Measurements from ENCODE around the gene CEMIP2.

The CEMIP2 gene

GRCh38 chr9:71646131-71646530, 122.2 kb downstream of the CEMIP2 start:
- Histone ChIP-seq H3K9me3 (ENCODE audit: control insufficient read depth in 2 of 2, low read length in 2 of 2) (no peaks in the 10 kb centered on the region), H3K4me1 (ENCODE audit: control insufficient read depth, insufficient read depth, low read length) (no peaks in the 10 kb centered on the region), H3K27me3 (ENCODE audit: control insufficient read depth in 1 of 2, insufficient read depth in 2 of 2, low read length in 2 of 2) (no peaks in the 10 kb centered on the region), H3K36me3 (ENCODE audit: control insufficient read depth in 2 of 2, insufficient read depth in 2 of 2, low read length in 2 of 2) (no peaks in the 10 kb centered on the region), H3K27ac (ENCODE audit: low read length) (no peak overlapping the region), H3K9ac (ENCODE audit: low read length in 2 of 2) (no peak overlapping the region), H3K4me3 (ENCODE audit: low read length in 2 of 2) (no peak overlapping the region)

GRCh38 chr9:71644819-71645362, 123.4 kb downstream of the CEMIP2 start:
- no peaks in the 10 kb centered on the region for H3K9me3 ChIP-seq (ENCODE audit: control insufficient read depth in 2 of 2, low read length in 2 of 2)
- no peaks in the 10 kb centered on the region for H3K36me3 ChIP-seq (ENCODE audit: control insufficient read depth in 2 of 2, insufficient read depth in 2 of 2, low read length in 2 of 2)
- H3K27me3 ChIP-seq (ENCODE audit: control insufficient read depth in 1 of 2, insufficient read depth in 2 of 2, low read length in 2 of 2): no peaks in the 10 kb centered on the region
- no peak overlapping the region for H3K9ac ChIP-seq (ENCODE audit: low read length in 2 of 2)
- no peak overlapping the region for H3K27ac ChIP-seq (ENCODE audit: low read length)
- H3K4me1 ChIP-seq (ENCODE audit: control insufficient read depth, insufficient read depth, low read length): no peaks in the 10 kb centered on the region
- no peak overlapping the region for H3K4me3 ChIP-seq (ENCODE audit: low read length in 2 of 2)

GRCh38 chr9:71643330-71643729, 125.0 kb downstream of the CEMIP2 start:
- Histone ChIP-seq H3K9ac (ENCODE audit: low read length in 2 of 2) (no peak overlapping the region), H3K27ac (ENCODE audit: low read length) (no peak overlapping the region), H3K27me3 (ENCODE audit: control insufficient read depth in 1 of 2, insufficient read depth in 2 of 2, low read length in 2 of 2) (no peaks in the 10 kb centered on the region), H3K36me3 (ENCODE audit: control insufficient read depth in 2 of 2, insufficient read depth in 2 of 2, low read length in 2 of 2) (no peaks in the 10 kb centered on the region), H3K9me3 (ENCODE audit: control insufficient read depth in 2 of 2, low read length in 2 of 2) (no peaks in the 10 kb centered on the region), H3K4me3 (ENCODE audit: low read length in 2 of 2) (no peak overlapping the region), H3K4me1 (ENCODE audit: control insufficient read depth, insufficient read depth, low read length) (no peaks in the 10 kb centered on the region)

- Histone ChIP-seq H3K4me1 (ENCODE audit: control insufficient read depth, insufficient read depth, low read length) (no peaks in the 10 kb centered on the region), H3K9me3 (ENCODE audit: control insufficient read depth in 2 of 2, low read length in 2 of 2) (no peaks in the 10 kb centered on the region), H3K27ac (ENCODE audit: low read length) (no peak overlapping the region), H3K9ac (ENCODE audit: low read length in 2 of 2) (no peak overlapping the region), H3K4me3 (ENCODE audit: low read length in 2 of 2) (no peak overlapping the region), H3K36me3 (ENCODE audit: control insufficient read depth in 2 of 2, insufficient read depth in 2 of 2, low read length in 2 of 2) (no peaks in the 10 kb centered on the region), H3K27me3 (ENCODE audit: control insufficient read depth in 1 of 2, insufficient read depth in 2 of 2, low read length in 2 of 2) (no peaks in the 10 kb centered on the region)
Measured at GRCh38 chr9:71642056-71642455, 126.3 kb downstream of the CEMIP2 start.

- H3K36me3 ChIP-seq (ENCODE audit: control insufficient read depth in 2 of 2, insufficient read depth in 2 of 2, low read length in 2 of 2): no peaks in the 10 kb centered on the region
Measured at GRCh38 chr9:71638627-71639026, 129.7 kb downstream of the CEMIP2 start.

GRCh38 chr9:71637926-71638325, 130.4 kb downstream of the CEMIP2 start:
- H3K4me3 ChIP-seq (ENCODE audit: low read length in 2 of 2): no peak overlapping the region

More at GRCh38 chr9:71638627-71639026, 129.7 kb downstream of the CEMIP2 start:
- Histone ChIP-seq H3K4me3 (ENCODE audit: low read length in 2 of 2) (no peak overlapping the region), H3K4me1 (ENCODE audit: control insufficient read depth, insufficient read depth, low read length) (no peaks in the 10 kb centered on the region), H3K9me3 (ENCODE audit: control insufficient read depth in 2 of 2, low read length in 2 of 2) (no peaks in the 10 kb centered on the region), H3K9ac (ENCODE audit: low read length in 2 of 2) (no peak overlapping the region), H3K27me3 (ENCODE audit: control insufficient read depth in 1 of 2, insufficient read depth in 2 of 2, low read length in 2 of 2) (no peaks in the 10 kb centered on the region), H3K27ac (ENCODE audit: low read length) (no peak overlapping the region)

GRCh38 chr9:71637375-71637774, 130.9 kb downstream of the CEMIP2 start:
- Histone ChIP-seq H3K36me3 (ENCODE audit: control insufficient read depth in 2 of 2, insufficient read depth in 2 of 2, low read length in 2 of 2) (no peaks in the 10 kb centered on the region), H3K4me1 (ENCODE audit: control insufficient read depth, insufficient read depth, low read length) (no peaks in the 10 kb centered on the region), H3K4me3 (ENCODE audit: low read length in 2 of 2) (no peak overlapping the region), H3K9me3 (ENCODE audit: control insufficient read depth in 2 of 2, low read length in 2 of 2) (no peaks in the 10 kb centered on the region), H3K27me3 (ENCODE audit: control insufficient read depth in 1 of 2, insufficient read depth in 2 of 2, low read length in 2 of 2) (no peaks in the 10 kb centered on the region), H3K27ac (ENCODE audit: low read length) (no peak overlapping the region), H3K9ac (ENCODE audit: low read length in 2 of 2) (no peak overlapping the region)

More at GRCh38 chr9:71637926-71638325, 130.4 kb downstream of the CEMIP2 start:
- H3K36me3 ChIP-seq (ENCODE audit: control insufficient read depth in 2 of 2, insufficient read depth in 2 of 2, low read length in 2 of 2): no peaks in the 10 kb centered on the region
- no peaks in the 10 kb centered on the region for H3K4me1 ChIP-seq (ENCODE audit: control insufficient read depth, insufficient read depth, low read length)
- H3K9ac ChIP-seq (ENCODE audit: low read length in 2 of 2): no peak overlapping the region
- no peak overlapping the region for H3K27ac ChIP-seq (ENCODE audit: low read length)
- H3K27me3 ChIP-seq (ENCODE audit: control insufficient read depth in 1 of 2, insufficient read depth in 2 of 2, low read length in 2 of 2): no peaks in the 10 kb centered on the region
- H3K9me3 ChIP-seq (ENCODE audit: control insufficient read depth in 2 of 2, low read length in 2 of 2): no peaks in the 10 kb centered on the region

- Histone ChIP-seq H3K4me1 (ENCODE audit: control insufficient read depth, insufficient read depth, low read length) (no peaks in the 10 kb centered on the region), H3K9me3 (ENCODE audit: control insufficient read depth in 2 of 2, low read length in 2 of 2) (no peaks in the 10 kb centered on the region), H3K27ac (ENCODE audit: low read length) (no peak overlapping the region), H3K9ac (ENCODE audit: low read length in 2 of 2) (no peak overlapping the region), H3K27me3 (ENCODE audit: control insufficient read depth in 1 of 2, insufficient read depth in 2 of 2, low read length in 2 of 2) (no peaks in the 10 kb centered on the region), H3K4me3 (ENCODE audit: low read length in 2 of 2) (no peak overlapping the region), H3K36me3 (ENCODE audit: control insufficient read depth in 2 of 2, insufficient read depth in 2 of 2, low read length in 2 of 2) (no peaks in the 10 kb centered on the region)
Measured at GRCh38 chr9:71636143-71636839, 132.0 kb downstream of the CEMIP2 start.

- no peaks in the 10 kb centered on the region for H3K9me3 ChIP-seq (ENCODE audit: control insufficient read depth in 2 of 2, low read length in 2 of 2)
- no peaks in the 10 kb centered on the region for H3K4me1 ChIP-seq (ENCODE audit: control insufficient read depth, insufficient read depth, low read length)
- no peak overlapping the region for H3K9ac ChIP-seq (ENCODE audit: low read length in 2 of 2)
- no peak overlapping the region for H3K27ac ChIP-seq (ENCODE audit: low read length)
- H3K27me3 ChIP-seq (ENCODE audit: control insufficient read depth in 1 of 2, insufficient read depth in 2 of 2, low read length in 2 of 2): no peaks in the 10 kb centered on the region
- H3K4me3 ChIP-seq (ENCODE audit: low read length in 2 of 2): no peak overlapping the region
- no peaks in the 10 kb centered on the region for H3K36me3 ChIP-seq (ENCODE audit: control insufficient read depth in 2 of 2, insufficient read depth in 2 of 2, low read length in 2 of 2)
Measured at GRCh38 chr9:71634752-71635151, 133.6 kb downstream of the CEMIP2 start.
